ENCODE measurements around the gene CDK5. TPM values are rescaled to one million over a fixed set of nuclear protein-coding genes. Genes with fewer than 3 reads are reported as not detected.

CDK5 gene
- total RNA-seq, 1 experiment from 2014 or later: 13.6 TPM

DNA sequence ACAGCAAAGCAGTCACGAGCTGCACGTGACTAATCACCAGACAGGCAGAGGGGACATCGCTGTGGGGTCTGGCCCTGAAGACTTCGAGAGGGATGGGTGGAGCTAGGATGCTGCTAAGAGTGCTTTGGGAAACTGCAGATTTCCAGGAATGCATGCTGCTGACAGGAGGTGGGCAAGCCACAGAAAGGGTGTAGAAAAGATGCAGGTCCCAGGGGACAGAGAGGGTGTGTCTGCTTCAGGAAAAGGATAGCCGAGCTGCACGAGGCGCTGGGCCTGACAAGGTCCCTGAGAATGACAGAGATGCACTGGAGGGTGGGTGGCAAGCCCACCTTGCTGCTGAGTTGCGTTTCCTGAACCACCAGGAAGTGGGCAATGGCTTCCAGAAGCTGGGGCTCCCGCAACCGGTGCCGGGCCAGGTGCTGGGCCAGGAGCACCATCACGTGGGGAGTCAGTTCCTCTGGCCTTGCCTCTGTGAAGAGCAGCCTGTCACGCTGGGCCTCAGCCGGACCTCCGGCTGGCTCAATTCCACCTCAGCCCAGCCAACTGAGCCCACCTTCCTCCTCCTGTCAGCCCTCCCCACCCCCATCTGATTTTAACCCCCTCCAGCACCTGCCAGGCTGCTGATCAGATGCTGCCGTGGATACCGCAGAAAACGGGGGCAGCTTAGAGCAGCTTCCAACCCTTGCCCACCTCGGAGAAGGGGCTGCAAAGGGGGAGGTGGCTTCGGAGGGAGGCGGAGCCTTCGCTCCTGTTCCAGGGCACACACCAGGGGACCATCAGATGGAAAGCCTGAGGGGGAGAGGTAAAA, 20.7 kb upstream of the CDK5 start:
- Histone ChIP-seq H3K27ac (ENCODE audit: low read length) (no peak overlapping the region), H3K9ac (ENCODE audit: low read length) (0 out of 2 replicates have a peak overlapping the region, but pooled peaks have one; percentile 94), H3K27me3 (ENCODE audit: low read length) (no peaks in the 10 kb centered on the region), H2AFZ (ENCODE audit: low read length) (no peak overlapping the region), H3K36me3 (ENCODE audit: insufficient read depth, low read length) (peaks cover 2% of the 10 kb centered on the region), H3K9me2 (replicated peaks; ENCODE audit: insufficient read depth, low read length) (no peaks in the 10 kb centered on the region), H3K9me3 (ENCODE audit: low read length) (no peaks in the 10 kb centered on the region), H4K20me1 (ENCODE audit: insufficient read depth, low read depth, low read length) (peaks cover 4% of the 10 kb centered on the region; the same call in 1 of the 2 replicates), H3K4me3 (ENCODE audit: low read length) (no peak overlapping the region; the same call in 1 of the 2 replicates), H3K4me1 (ENCODE audit: low read length) (peaks cover 32% of the 10 kb centered on the region), H3K79me2 (ENCODE audit: low read length) (peaks cover 41% of the 10 kb centered on the region), H3K4me2 (ENCODE audit: low read depth, low read length, poor library complexity, severe bottlenecking) (peak overlapping the region; percentile 77)
- DNase-seq: peak; percentile 58

GRCh38 chr7:151077705-151078232, 20.1 kb upstream of the CDK5 start:
- no peaks in the 10 kb centered on the region for H3K9me2 ChIP-seq (replicated peaks; ENCODE audit: insufficient read depth, low read length)
- peaks cover 37% of the 10 kb centered on the region for H3K79me2 ChIP-seq (ENCODE audit: low read length)
- H3K9me3 ChIP-seq (ENCODE audit: low read length): no peaks in the 10 kb centered on the region
- H3K4me1 ChIP-seq (ENCODE audit: low read length): peaks cover 32% of the 10 kb centered on the region
- peaks cover 2% of the 10 kb centered on the region for H3K36me3 ChIP-seq (ENCODE audit: insufficient read depth, low read length)
- H3K4me2 ChIP-seq (ENCODE audit: low read depth, low read length, poor library complexity, severe bottlenecking): no peak overlapping the region
- peaks cover 4% of the 10 kb centered on the region; the same call in 1 of the 2 replicates for H4K20me1 ChIP-seq (ENCODE audit: insufficient read depth, low read depth, low read length)
- H3K27ac ChIP-seq (ENCODE audit: low read length): no peak overlapping the region
- no peak overlapping the region for H2AFZ ChIP-seq (ENCODE audit: low read length)
- no peaks in the 10 kb centered on the region for H3K27me3 ChIP-seq (ENCODE audit: low read length)
- no peak overlapping the region for H3K9ac ChIP-seq (ENCODE audit: low read length)
- no peak for DNase-seq
- H3K4me3 ChIP-seq (ENCODE audit: low read length): no peak overlapping the region

- no peaks in the 10 kb centered on the region for H3K9me3 ChIP-seq (ENCODE audit: low read length)
- no peak overlapping the region for H3K27ac ChIP-seq (ENCODE audit: low read length)
- H3K4me1 ChIP-seq (ENCODE audit: low read length): peaks cover 26% of the 10 kb centered on the region
- peaks cover 4% of the 10 kb centered on the region; the same call in 1 of the 2 replicates for H4K20me1 ChIP-seq (ENCODE audit: insufficient read depth, low read depth, low read length)
- no peak overlapping the region for H3K4me3 ChIP-seq (ENCODE audit: low read length)
- no peaks in the 10 kb centered on the region for H3K27me3 ChIP-seq (ENCODE audit: low read length)
- no peak for DNase-seq
- H2AFZ ChIP-seq (ENCODE audit: low read length): no peak overlapping the region
- peaks cover 2% of the 10 kb centered on the region for H3K36me3 ChIP-seq (ENCODE audit: insufficient read depth, low read length)
- no peaks in the 10 kb centered on the region for H3K9me2 ChIP-seq (replicated peaks; ENCODE audit: insufficient read depth, low read length)
- no peak overlapping the region for H3K4me2 ChIP-seq (ENCODE audit: low read depth, low read length, poor library complexity, severe bottlenecking)
- H3K9ac ChIP-seq (ENCODE audit: low read length): no peak overlapping the region
- peaks cover 30% of the 10 kb centered on the region for H3K79me2 ChIP-seq (ENCODE audit: low read length)
These were observed 19.4 kb upstream of the CDK5 start for GRCh38 chr7:151076863-151077704.

GRCh38 chr7:151075978-151076426, 18.3 kb upstream of the CDK5 start:
- H4K20me1 ChIP-seq (ENCODE audit: insufficient read depth, low read depth, low read length): peaks cover 4% of the 10 kb centered on the region; the same call in 1 of the 2 replicates

GRCh38 chr7:151075662-151075971, 17.9 kb upstream of the CDK5 start:
- H3K27me3 ChIP-seq (ENCODE audit: low read length): no peaks in the 10 kb centered on the region
- H3K4me1 ChIP-seq (ENCODE audit: low read length): peaks cover 13% of the 10 kb centered on the region
- no peak overlapping the region for H3K4me3 ChIP-seq (ENCODE audit: low read length)
- H3K4me2 ChIP-seq (ENCODE audit: low read depth, low read length, poor library complexity, severe bottlenecking): no peak overlapping the region
- peaks cover 4% of the 10 kb centered on the region; the same call in 1 of the 2 replicates for H4K20me1 ChIP-seq (ENCODE audit: insufficient read depth, low read depth, low read length)
- DNase-seq: no peak
- H3K79me2 ChIP-seq (ENCODE audit: low read length): peaks cover 22% of the 10 kb centered on the region
- no peaks in the 10 kb centered on the region for H3K9me3 ChIP-seq (ENCODE audit: low read length)
- no peak overlapping the region for H2AFZ ChIP-seq (ENCODE audit: low read length)
- no peak overlapping the region for H3K9ac ChIP-seq (ENCODE audit: low read length)
- H3K36me3 ChIP-seq (ENCODE audit: insufficient read depth, low read length): peaks cover 2% of the 10 kb centered on the region
- H3K27ac ChIP-seq (ENCODE audit: low read length): no peak overlapping the region
- H3K9me2 ChIP-seq (replicated peaks; ENCODE audit: insufficient read depth, low read length): no peaks in the 10 kb centered on the region

More at GRCh38 chr7:151075978-151076426, 18.3 kb upstream of the CDK5 start:
- DNase-seq: no peak
- no peak overlapping the region for H3K4me3 ChIP-seq (ENCODE audit: low read length)
- no peak overlapping the region for H2AFZ ChIP-seq (ENCODE audit: low read length)
- H3K36me3 ChIP-seq (ENCODE audit: insufficient read depth, low read length): peaks cover 2% of the 10 kb centered on the region
- H3K9ac ChIP-seq (ENCODE audit: low read length): no peak overlapping the region
- H3K79me2 ChIP-seq (ENCODE audit: low read length): peaks cover 22% of the 10 kb centered on the region
- peaks cover 15% of the 10 kb centered on the region for H3K4me1 ChIP-seq (ENCODE audit: low read length)
- no peaks in the 10 kb centered on the region for H3K27me3 ChIP-seq (ENCODE audit: low read length)
- no peak overlapping the region for H3K27ac ChIP-seq (ENCODE audit: low read length)
- H3K9me2 ChIP-seq (replicated peaks; ENCODE audit: insufficient read depth, low read length): no peaks in the 10 kb centered on the region
- no peaks in the 10 kb centered on the region for H3K9me3 ChIP-seq (ENCODE audit: low read length)
- no peak overlapping the region for H3K4me2 ChIP-seq (ENCODE audit: low read depth, low read length, poor library complexity, severe bottlenecking)

DNA sequence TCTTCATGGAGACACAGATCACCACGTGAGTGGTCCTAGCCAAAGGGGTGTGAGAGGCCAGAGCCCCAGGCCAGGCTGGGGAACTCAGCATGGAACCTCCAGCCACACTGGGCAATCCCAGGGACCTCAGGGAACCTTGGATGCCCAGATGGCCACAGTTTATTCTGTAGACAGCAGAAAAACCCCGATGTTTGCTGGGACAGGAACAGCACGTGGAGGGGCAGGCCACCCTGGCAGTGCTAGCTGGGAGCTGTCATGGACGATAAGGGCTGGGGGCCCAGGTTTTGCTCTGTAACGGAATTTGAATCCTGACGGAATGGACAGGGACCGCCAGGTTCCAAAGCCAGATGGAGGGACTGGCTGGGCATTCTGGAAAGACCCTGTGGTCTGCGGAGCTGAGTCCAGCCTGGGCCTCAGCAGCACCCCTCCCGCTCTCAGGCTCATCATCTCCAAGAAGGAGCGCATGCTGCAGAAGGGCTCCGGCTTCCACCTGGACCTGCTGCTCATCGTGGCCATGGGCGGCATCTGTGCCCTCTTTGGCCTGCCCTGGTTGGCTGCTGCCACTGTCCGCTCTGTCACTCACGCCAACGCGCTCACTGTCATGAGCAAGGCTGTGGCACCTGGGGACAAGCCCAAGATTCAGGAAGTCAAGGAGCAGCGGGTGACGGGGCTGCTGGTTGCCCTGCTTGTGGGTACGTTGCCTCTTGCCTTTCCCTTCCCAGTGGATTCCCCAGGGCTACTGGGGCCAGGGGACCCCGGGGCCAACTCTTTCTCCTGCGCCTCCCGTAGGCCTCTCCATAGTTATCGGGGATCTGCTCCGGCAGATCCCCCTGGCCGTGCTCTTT, 17.3 kb upstream of the CDK5 start:
- H3K4me2 ChIP-seq (ENCODE audit: low read depth, low read length, poor library complexity, severe bottlenecking): no peak overlapping the region
- H3K36me3 ChIP-seq (ENCODE audit: insufficient read depth, low read length): peaks cover 2% of the 10 kb centered on the region
- H3K9me2 ChIP-seq (replicated peaks; ENCODE audit: insufficient read depth, low read length): no peaks in the 10 kb centered on the region
- H3K4me1 ChIP-seq (ENCODE audit: low read length): peaks cover 13% of the 10 kb centered on the region
- no peaks in the 10 kb centered on the region for H3K9me3 ChIP-seq (ENCODE audit: low read length)
- H3K9ac ChIP-seq (ENCODE audit: low read length): no peak overlapping the region
- H4K20me1 ChIP-seq (ENCODE audit: insufficient read depth, low read depth, low read length): peaks cover 4% of the 10 kb centered on the region; the same call in 1 of the 2 replicates
- no peaks in the 10 kb centered on the region for H3K27me3 ChIP-seq (ENCODE audit: low read length)
- H3K79me2 ChIP-seq (ENCODE audit: low read length): peaks cover 17% of the 10 kb centered on the region
- no peak overlapping the region for H2AFZ ChIP-seq (ENCODE audit: low read length)
- no peak for DNase-seq
- no peak overlapping the region for H3K27ac ChIP-seq (ENCODE audit: low read length)
- H3K4me3 ChIP-seq (ENCODE audit: low read length): no peak overlapping the region

- Histone ChIP-seq H3K4me3 (ENCODE audit: low read length) (no peak overlapping the region), H3K27me3 (ENCODE audit: low read length) (no peaks in the 10 kb centered on the region), H3K27ac (ENCODE audit: low read length) (no peak overlapping the region), H4K20me1 (ENCODE audit: insufficient read depth, low read depth, low read length) (no peaks in the 10 kb centered on the region; the same call in 1 of the 2 replicates), H3K79me2 (ENCODE audit: low read length) (peaks cover 6% of the 10 kb centered on the region), H3K9ac (ENCODE audit: low read length) (no peak overlapping the region), H3K9me3 (ENCODE audit: low read length) (no peaks in the 10 kb centered on the region), H3K36me3 (ENCODE audit: insufficient read depth, low read length) (peaks cover 2% of the 10 kb centered on the region), H2AFZ (ENCODE audit: low read length) (no peak overlapping the region), H3K9me2 (replicated peaks; ENCODE audit: insufficient read depth, low read length) (no peaks in the 10 kb centered on the region), H3K4me1 (ENCODE audit: low read length) (peaks cover 5% of the 10 kb centered on the region), H3K4me2 (ENCODE audit: low read depth, low read length, poor library complexity, severe bottlenecking) (no peak overlapping the region)
- no peak for DNase-seq
These were observed 16.3 kb upstream of the CDK5 start for GRCh38 chr7:151073990-151074389.

Data from Karpas-422 (cell line).